Suprapubic skin (tissue), 4 donors: Measurements from ENCODE around the gene COG4. TPM values are rescaled to one million over a fixed set of nuclear protein-coding genes. Genes with fewer than 3 reads are reported as not detected.

ENCODE experiments used
- DNase-seq, 2 donors: peaks; one replicate each; pipeline ENCODE4 v3.0.0-alpha.2; 2019; ENCODE audit warnings: low spot score in 2 of 2
- H3K27ac ChIP-seq: fragments of 200-600 bp; sonication (generic); one replicate; pipeline ENCODE4 v1.5.1; 2019
- H3K27me3 ChIP-seq: fragments of 200-600 bp; sonication (generic); one replicate; pipeline ENCODE4 v1.5.1; 2019
- H3K36me3 ChIP-seq: fragments of 200-600 bp; sonication (generic); one replicate; pipeline ENCODE4 v1.5.1; 2019
- H3K4me1 ChIP-seq: fragments of 200-600 bp; sonication (generic); one replicate; pipeline ENCODE4 v1.5.1; 2019
- H3K4me3 ChIP-seq: fragments of 200-600 bp; sonication (generic); one replicate; pipeline ENCODE4 v1.5.1; 2019; ENCODE audit warnings: mild to moderate bottlenecking
- H3K9me3 ChIP-seq: fragments of 200-600 bp; sonication (generic); one replicate; pipeline ENCODE4 v1.5.1; 2019
- CTCF ChIP-seq, 2 donors: fragments of 200-600 bp in 1 of 2; fragments of 450-650 bp in 1 of 2; sonication (generic) in 1 of 2; IDR thresholded peaks; one replicate each; pipeline ENCODE4 v1.5.1; 2016 to 2019; ENCODE audit warnings: antibody characterized with exemption in 2 of 2, mild to moderate bottlenecking in 1 of 2, moderate library complexity in 1 of 2
- EP300 ChIP-seq: sonication (generic); formaldehyde crosslinking; IDR thresholded peaks from one replicate; pipeline ENCODE4 v1.6.1; 2017; ENCODE audit warnings: antibody characterized with exemption
- POLR2A ChIP-seq, 2 donors: fragments of 450-650 bp; IDR thresholded peaks; one replicate each; pipeline ENCODE4 v1.6.1; 2017; ENCODE audit warnings: antibody characterized with exemption in 2 of 2, mild to moderate bottlenecking in 2 of 2, moderate library complexity in 2 of 2
- POLR2AphosphoS5 ChIP-seq, 3 donors: sonication (generic); formaldehyde crosslinking; IDR thresholded peaks; one replicate each; pipeline ENCODE4 v1.6.1; 2017; ENCODE audit warnings: antibody characterized with exemption in 3 of 3
- WGBS: methylation state at CpG from one replicate; pipeline ENCODE4 v1.1.5; 2018; 5-methylcytosine and 5-hydroxymethylcytosine counted together
- total RNA-seq, 4 donors: library from RNA; depleted of rRNA; stranded (reverse); fragments of >200 nt; gene quantifications; one replicate each; pipeline ENCODE4 v1.1.0, GENCODE V29; 2016

COG4 gene
- total RNA-seq, 4 donors from 2014 or later = 35.0 to 59.9 (median 48.2) TPM

DNA sequence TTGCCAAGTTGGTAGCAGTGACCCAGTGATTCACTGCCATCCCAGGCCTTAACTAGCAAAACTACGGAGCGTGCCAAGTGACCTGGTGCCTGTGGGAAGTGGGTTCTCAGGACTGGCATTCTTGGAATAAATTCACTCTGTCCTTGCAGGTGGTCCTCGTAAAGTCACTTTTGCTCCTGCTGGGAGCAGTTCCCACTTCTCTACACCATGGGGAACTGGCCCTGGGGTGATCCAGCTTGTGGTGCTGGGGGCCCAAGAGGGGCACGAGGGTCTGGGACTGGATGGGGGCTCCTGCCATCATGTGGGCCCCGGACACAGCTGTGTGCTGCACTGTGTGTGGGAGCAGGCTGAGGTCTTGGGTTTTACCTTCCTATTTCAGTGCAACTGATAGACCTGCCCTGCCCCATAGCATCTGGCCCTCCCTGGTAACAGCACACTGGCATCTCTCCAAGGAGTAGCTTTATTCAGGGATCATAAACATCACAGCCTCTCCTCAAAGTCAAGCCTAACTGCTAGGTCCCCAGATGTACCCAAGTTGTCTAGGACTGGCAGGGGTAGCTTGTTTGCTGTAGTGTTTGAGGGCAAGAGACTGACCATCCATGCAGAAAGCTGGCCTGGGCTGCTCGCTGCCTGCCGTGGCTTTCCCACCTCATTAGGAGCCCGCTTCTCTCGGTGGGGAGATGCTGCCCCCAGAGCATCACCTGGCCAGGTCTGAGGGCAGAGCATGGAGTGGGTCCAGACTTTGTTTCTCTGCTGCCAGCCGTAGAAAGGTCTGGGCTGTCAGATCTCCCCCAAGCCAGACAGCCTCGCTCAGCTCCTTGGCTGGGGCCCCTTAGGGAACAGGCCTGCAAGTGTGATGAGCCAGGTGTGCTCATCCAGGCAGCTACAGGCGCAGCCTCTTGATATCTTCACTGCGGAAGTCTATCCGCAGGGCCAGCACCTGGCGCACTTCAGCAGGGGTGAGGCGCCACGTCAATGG, 42.9 kb downstream of the COG4 start:
- Histone ChIP-seq H3K27ac (no peak overlapping the region), H3K36me3 (peaks cover 76% of the 10 kb centered on the region), H3K9me3 (no peaks in the 10 kb centered on the region), H3K4me3 (no peak overlapping the region), H3K4me1 (peaks cover 21% of the 10 kb centered on the region), H3K27me3 (no peaks in the 10 kb centered on the region)
- no peak for TF ChIP-seq EP300
- TF ChIP-seq CTCF (IDR thresholded peaks at IDR 0.05) = no peak
- no peak for TF ChIP-seq POLR2A (IDR thresholded peaks at IDR 0.05)
- TF ChIP-seq POLR2AphosphoS5 (IDR thresholded peaks at IDR 0.05) = no peak
- WGBS = 88% methylated on average over 8 of the region's 17 CpGs
- DNase-seq = no peak

- H3K36me3 ChIP-seq = peaks cover 79% of the 10 kb centered on the region
Measured at GRCh38 chr16:70478912-70479341, 44.4 kb downstream of the COG4 start.

DNA sequence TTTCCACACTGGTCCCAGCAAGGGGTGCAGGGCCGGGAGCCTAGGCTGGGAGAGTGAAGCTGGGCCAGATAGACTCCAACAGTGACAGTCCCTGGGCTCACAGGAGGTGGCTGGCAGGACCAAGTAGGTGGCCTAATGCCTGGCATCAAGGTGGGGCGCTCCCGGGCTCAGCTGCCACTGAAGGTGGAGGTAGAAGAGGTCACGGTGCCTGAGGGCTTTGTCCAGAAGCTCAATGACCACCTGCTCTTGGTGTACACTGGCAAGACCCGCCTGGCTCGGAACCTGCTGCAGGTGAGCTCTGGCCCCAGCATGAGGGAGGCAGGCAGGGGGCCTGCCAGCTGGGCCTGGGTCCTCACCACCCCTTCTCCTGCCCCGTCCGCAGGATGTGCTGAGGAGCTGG, 45.2 kb downstream of the COG4 start:
- 89% methylated on average over 6 of the region's 8 CpGs for WGBS
- Histone ChIP-seq H3K4me1 (peaks cover 27% of the 10 kb centered on the region), H3K27ac (no peak overlapping the region), H3K9me3 (no peaks in the 10 kb centered on the region), H3K4me3 (no peak overlapping the region), H3K27me3 (no peaks in the 10 kb centered on the region), H3K36me3 (peaks cover 78% of the 10 kb centered on the region)
- TF ChIP-seq POLR2AphosphoS5 (IDR thresholded peaks at IDR 0.05) = no peak
- TF ChIP-seq CTCF (IDR thresholded peaks at IDR 0.05) = no peak
- TF ChIP-seq POLR2A (IDR thresholded peaks at IDR 0.05) = no peak
- no peak for TF ChIP-seq EP300
- DNase-seq = no peak

More at GRCh38 chr16:70478912-70479341, 44.4 kb downstream of the COG4 start:
- Histone ChIP-seq H3K27ac (no peak overlapping the region), H3K9me3 (no peaks in the 10 kb centered on the region), H3K27me3 (no peaks in the 10 kb centered on the region), H3K4me3 (no peak overlapping the region), H3K4me1 (peaks cover 27% of the 10 kb centered on the region)
- TF ChIP-seq POLR2A (IDR thresholded peaks at IDR 0.05) = no peak
- no peak for TF ChIP-seq POLR2AphosphoS5 (IDR thresholded peaks at IDR 0.05)
- no peak for TF ChIP-seq EP300
- no peak for TF ChIP-seq CTCF (IDR thresholded peaks at IDR 0.05)
- DNase-seq = no peak
- WGBS = 44% methylated on average over 6 of the region's 10 CpGs

- Histone ChIP-seq H3K27ac (no peak overlapping the region), H3K9me3 (no peaks in the 10 kb centered on the region), H3K36me3 (peaks cover 73% of the 10 kb centered on the region), H3K27me3 (no peaks in the 10 kb centered on the region), H3K4me3 (no peak overlapping the region), H3K4me1 (peaks cover 27% of the 10 kb centered on the region)
- no peak for DNase-seq
- WGBS = 63% methylated on average over 6 of the region's 13 CpGs
- no peak for TF ChIP-seq CTCF (IDR thresholded peaks at IDR 0.05)
- no peak for TF ChIP-seq POLR2A (IDR thresholded peaks at IDR 0.05)
- no peak for TF ChIP-seq EP300
- TF ChIP-seq POLR2AphosphoS5 (IDR thresholded peaks at IDR 0.05) = no peak
Measured at GRCh38 chr16:70476272-70477020, 46.9 kb downstream of the COG4 start.
